ENCODE results near the gene ADRA2B. TPM values are rescaled to one million over a fixed set of nuclear protein-coding genes. Genes with fewer than 3 reads are reported as not detected.

Gene ADRA2B
- total and polyA plus RNA-seq, 2 donors (not counting 3 experiments of a cell fraction or from before 2014, with no cell fraction given): not detected

- Histone ChIP-seq H3K27ac (ENCODE audit: insufficient read depth, low read depth, low read length) (no peak overlapping the region), H4K20me1 (replicated peaks; ENCODE audit: control insufficient read depth, extremely low read depth, insufficient read depth, low read length) (no peaks in the 10 kb centered on the region), H3K4me3 (replicated peaks in 1 of 3; ENCODE audit: insufficient read depth in 1 of 3, low read depth in 1 of 3, low read length in 3 of 3) (no peak overlapping the region), H2AFZ (ENCODE audit: low read depth, low read length) (no peak overlapping the region), H3K79me2 (ENCODE audit: control insufficient read depth, insufficient read depth, low read length) (no peaks in the 10 kb centered on the region), H3K9me1 (replicated peaks; ENCODE audit: control insufficient read depth, extremely low read depth, insufficient read depth, low read length) (no peaks in the 10 kb centered on the region), H3K27me3 (ENCODE audit: control insufficient read depth in 2 of 2, insufficient read depth in 2 of 2, low read length in 2 of 2) (peaks cover 5 to 9% of the 10 kb centered on the region in 2 experiments), H3K9me3 (replicated peaks; ENCODE audit: control insufficient read depth, insufficient read depth, low read length) (no peaks in the 10 kb centered on the region), H3K36me3 (ENCODE audit: control insufficient read depth in 2 of 2, extremely low read depth in 1 of 2, insufficient read depth in 2 of 2, low read length in 2 of 2) (no peaks in the 10 kb centered on the region), H3K4me1 (ENCODE audit: control insufficient read depth, extremely low read depth, insufficient read depth, low read length) (no peaks in the 10 kb centered on the region), H3K9ac (replicated peaks; ENCODE audit: extremely low read depth, insufficient read depth, low read length) (no peak overlapping the region), H3K4me2 (ENCODE audit: insufficient read depth, low read length) (no peak overlapping the region)
- POLR2A ChIA-PET: no interaction called here
- DNase-seq (ENCODE audit: low read depth, low spot score) (no peak), FAIRE-seq (no peak)
- TF ChIP-seq, protein P1, sequence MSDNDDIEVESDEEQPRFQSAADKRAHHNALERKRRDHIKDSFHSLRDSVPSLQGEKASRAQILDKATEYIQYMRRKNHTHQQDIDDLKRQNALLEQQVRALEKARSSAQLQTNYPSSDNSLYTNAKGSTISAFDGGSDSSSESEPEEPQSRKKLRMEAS (IDR thresholded peaks at IDR 0.05; ENCODE audit: insufficient read depth, insufficient read length): no peak
- TF ChIP-seq EZH2 (IDR thresholded peaks at IDR 0.05; ENCODE audit: borderline replicate concordance, low read depth, low read length, severe bottlenecking) (no peak), GATA2 (IDR thresholded peaks at IDR 0.05; ENCODE audit: insufficient read depth, insufficient read length, low read depth, low read length) (no peak), MYC (IDR thresholded peaks at IDR 0.05; ENCODE audit: low read depth, low read length) (no peak), JUN (IDR thresholded peaks at IDR 0.05; ENCODE audit: borderline replicate concordance, insufficient read depth, insufficient read length, low read depth) (no peak), FOS (IDR thresholded peaks at IDR 0.05; ENCODE audit: borderline replicate concordance, insufficient read depth, low read length) (no peak), CTCF (IDR thresholded peaks at IDR 0.05; ENCODE audit: extremely low read depth in 1 of 2, insufficient read depth in 1 of 2, low read depth in 1 of 2, low read length in 2 of 2) (no peak), POLR2AphosphoS5 (IDR thresholded peaks at IDR 0.05; ENCODE audit: insufficient read depth, low read depth, low read length) (no peak), POLR2A (IDR thresholded peaks at IDR 0.05; ENCODE audit: low read depth, low read length) (no peak)
- CTCF ChIA-PET: interaction anchor here (0.9 kb wide), 1 partner anchor 9 kb away, joined by 3 read pairs; no protein-coding TSS in a partner anchor
- no TSS peak for BruUV-seq (replicated peaks)
- dilution Hi-C loops (cut with MboI; ENCODE audit: extremely low pct_ligation_motif_present, low sequenced_read_pairs): no loop called here
- intact Hi-C loops (cut with micrococcal nuclease): no loop called here
Measured at GRCh38 chr2:96111257-96111640, 5.1 kb downstream of the ADRA2B start.

All from endothelial cell of umbilical vein (primary cell).